GM12878 (cell line): ENCODE measurements around the gene HSBP1L1.

ENCODE experiments used
- CREM ChIP-seq: IDR thresholded peaks from 2 replicates; pipeline ENCODE4 v1.6.1; 2014; ENCODE audit warnings: antibody characterized with exemption, low read depth
- CTCF ChIP-seq, 3 experiments: IDR thresholded peaks in 2 of 3; conservative IDR thresholded peaks in 1 of 3; 2 replicates each; pipeline ENCODE4 v1.5.1; 2011; ENCODE audit warnings: low read depth in 3 of 3, low read length in 3 of 3, mild to moderate bottlenecking in 3 of 3, control low read depth in 2 of 3, moderate library complexity in 2 of 3, inconsistent platforms in 1 of 3, mixed read lengths in 1 of 3; ENCODE audit not compliant: control insufficient read depth in 2 of 3, insufficient read depth in 1 of 3; ENCODE audit errors: extremely low read depth in 1 of 3
- EZH2 ChIP-seq: IDR thresholded peaks from 2 replicates; pipeline ENCODE4 v1.6.1; 2012; ENCODE audit warnings: low read depth, mild to moderate bottlenecking, control low read depth, inconsistent platforms, low read length, borderline replicate concordance; ENCODE audit not compliant: control insufficient read depth
- FOXK2 ChIP-seq: fragments of 450-650 bp; IDR thresholded peaks from 2 replicates; pipeline ENCODE4 v1.6.1; 2017; ENCODE audit warnings: mild to moderate bottlenecking, moderate library complexity
- GATAD2B ChIP-seq: fragments of 450-650 bp; conservative IDR thresholded peaks from 2 replicates; pipeline ENCODE4 v1.6.1; 2017; ENCODE audit warnings: low read depth, mild to moderate bottlenecking, moderate library complexity
- NFIC ChIP-seq: IDR thresholded peaks from 2 replicates; pipeline ENCODE4 v1.6.1; 2012; ENCODE audit warnings: low read depth, mild to moderate bottlenecking, inconsistent platforms, low read length, moderate library complexity
- POLR2A ChIP-seq: IDR thresholded peaks from 2 replicates; pipeline ENCODE4 v1.6.1; 2011; ENCODE audit warnings: low read depth, mild to moderate bottlenecking, low read length
- POU2F2 ChIP-seq: IDR thresholded peaks from 3 replicates; pipeline ENCODE4 v1.6.1; 2011; ENCODE audit warnings: low read depth, mild to moderate bottlenecking, low read length, borderline replicate concordance
- TBL1XR1 ChIP-seq: IDR thresholded peaks from 2 replicates; pipeline ENCODE4 v1.6.1; 2012; ENCODE audit warnings: low read depth, low read length, improper control_type of control experiment
- ZNF207 ChIP-seq: fragments of 450-650 bp; IDR thresholded peaks from 2 replicates; pipeline ENCODE4 v1.6.1; 2014; ENCODE audit warnings: antibody characterized with exemption, mild to moderate bottlenecking, borderline replicate concordance
- ZNF687 ChIP-seq: fragments of 450-650 bp; IDR thresholded peaks from 2 replicates; pipeline ENCODE4 v1.6.1; 2017; ENCODE audit warnings: mild to moderate bottlenecking, moderate library complexity
- TF ChIP-seq, protein P1 (sequence below): IDR thresholded peaks from 2 replicates; pipeline ENCODE4 v1.6.1; 2011; ENCODE audit warnings: low read depth, low read length, improper control_type of control experiment, borderline replicate concordance
- TF ChIP-seq, protein P2 (sequence below): IDR thresholded peaks from 2 replicates; pipeline ENCODE4 v1.6.1; 2011; ENCODE audit warnings: borderline replicate concordance, low read depth, mild to moderate bottlenecking, moderate library complexity, mixed read lengths, low read length; ENCODE audit not compliant: insufficient read depth; ENCODE audit errors: extremely low read length

GRCh38 chr18:79988451-79989194 is 24.2 kb downstream of the HSBP1L1 start, which contains the start of gene TXNL4A:
- TF ChIP-seq TBL1XR1, result no peak
- no peak for TF ChIP-seq CTCF (IDR thresholded peaks at IDR 0.05 in 2 of 3, conservative IDR thresholded peaks at IDR 0.05 in 1 of 3; ENCODE audit: control insufficient read depth in 2 of 3, extremely low read depth in 1 of 3, insufficient read depth in 1 of 3, low read depth in 3 of 3, low read length in 3 of 3)
- peak; percentile 55; the same call in 2 of the 3 replicates for TF ChIP-seq POU2F2
- no peak for TF ChIP-seq FOXK2
- TF ChIP-seq, protein P1, sequence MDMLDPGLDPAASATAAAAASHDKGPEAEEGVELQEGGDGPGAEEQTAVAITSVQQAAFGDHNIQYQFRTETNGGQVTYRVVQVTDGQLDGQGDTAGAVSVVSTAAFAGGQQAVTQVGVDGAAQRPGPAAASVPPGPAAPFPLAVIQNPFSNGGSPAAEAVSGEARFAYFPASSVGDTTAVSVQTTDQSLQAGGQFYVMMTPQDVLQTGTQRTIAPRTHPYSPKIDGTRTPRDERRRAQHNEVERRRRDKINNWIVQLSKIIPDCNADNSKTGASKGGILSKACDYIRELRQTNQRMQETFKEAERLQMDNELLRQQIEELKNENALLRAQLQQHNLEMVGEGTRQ, result no peak
- TF ChIP-seq EZH2, result no peak
- peak; percentile 96 for TF ChIP-seq ZNF687
- peak; percentile 94 for TF ChIP-seq POLR2A
- TF ChIP-seq ZNF207, result no peak
- peak; percentile 92 for TF ChIP-seq CREM
- TF ChIP-seq GATAD2B, result no peak
- TF ChIP-seq, protein P2, sequence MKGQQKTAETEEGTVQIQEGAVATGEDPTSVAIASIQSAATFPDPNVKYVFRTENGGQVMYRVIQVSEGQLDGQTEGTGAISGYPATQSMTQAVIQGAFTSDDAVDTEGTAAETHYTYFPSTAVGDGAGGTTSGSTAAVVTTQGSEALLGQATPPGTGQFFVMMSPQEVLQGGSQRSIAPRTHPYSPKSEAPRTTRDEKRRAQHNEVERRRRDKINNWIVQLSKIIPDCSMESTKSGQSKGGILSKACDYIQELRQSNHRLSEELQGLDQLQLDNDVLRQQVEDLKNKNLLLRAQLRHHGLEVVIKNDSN, result no peak
- no peak for TF ChIP-seq NFIC
